GM19463 (cell line): Measurements from ENCODE around the gene TULP3.

Experiments used
- ATAC-seq: cut with Tn5 transposase; IDR thresholded peaks from one replicate; pipeline ENCODE4 v1.9.1; 2021; ENCODE audit warnings: mild to moderate bottlenecking, moderate library complexity; ENCODE audit not compliant: unreplicated experiment

TULP3 gene

GRCh38 chr12:2877047-2877952 is 13.4 kb upstream of the TULP3 start, which contains the start of the genes FOXM1 and RHNO1:
Gene FOXM1 (minus strand): TSS chr12:2877174. CDS start chr12:2874478, 2,696 bp downstream.
Gene RHNO1 (plus strand): TSS chr12:2877223. CDS start chr12:2885367, 8,144 bp downstream.
- peak; percentile 74 for ATAC-seq

DNA sequence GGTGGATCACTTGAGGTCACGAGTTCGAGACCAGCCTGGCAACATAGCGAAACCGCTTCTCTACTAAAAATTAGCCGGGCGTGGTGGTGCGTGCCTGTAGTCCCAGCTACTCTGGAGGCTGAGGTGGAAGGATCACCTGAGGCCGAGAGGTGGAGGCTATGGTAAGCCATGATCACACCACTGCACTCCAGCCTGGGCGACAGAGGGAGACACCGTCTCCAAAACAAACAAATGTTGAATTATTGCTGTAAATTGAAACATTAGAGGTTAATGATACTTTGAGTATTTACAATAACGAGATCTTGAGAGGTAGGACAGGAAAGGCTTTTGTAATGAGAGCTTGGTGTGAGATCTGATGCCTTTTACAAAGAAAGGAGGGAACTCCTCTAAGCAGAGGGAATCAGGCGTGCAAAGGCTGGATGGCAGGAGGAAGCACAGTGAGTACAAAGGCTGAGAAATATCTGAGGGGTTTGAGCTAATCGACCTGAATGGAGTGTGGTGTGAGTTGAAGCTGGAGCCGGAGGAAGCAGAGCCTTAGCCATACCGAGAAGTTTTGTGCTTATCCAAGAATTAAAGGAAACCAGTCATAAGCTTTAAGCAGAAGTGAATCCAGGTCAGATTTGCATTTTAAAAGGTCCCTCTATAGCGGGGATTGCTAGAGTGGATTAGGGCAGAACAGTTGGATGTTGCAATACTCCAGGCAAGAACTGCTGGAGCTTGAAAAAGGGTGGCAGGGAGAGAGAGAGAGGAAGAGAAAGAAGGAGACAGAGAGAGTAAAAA is 12.5 kb upstream of the TULP3 start:
- no peak for ATAC-seq

DNA sequence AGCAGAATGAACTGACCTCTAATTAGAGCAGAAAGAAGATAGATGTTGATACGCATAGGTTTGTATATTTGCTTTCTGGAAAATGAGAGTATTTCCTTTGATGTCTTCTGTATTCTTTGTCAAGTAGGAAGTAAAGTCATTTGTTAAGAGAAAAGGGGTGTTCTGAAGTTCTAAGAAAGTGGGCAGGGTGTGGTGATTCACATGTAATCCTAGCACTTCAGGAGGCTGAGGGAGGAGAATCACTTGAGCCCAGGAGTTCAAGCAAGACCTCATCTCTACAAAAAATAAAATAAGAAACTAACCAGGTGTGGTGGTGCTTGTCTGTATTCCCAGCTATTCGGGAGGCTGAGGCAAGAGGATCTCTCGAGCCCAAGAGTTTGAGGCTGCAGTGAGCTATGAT is 10.8 kb upstream of the TULP3 start:
- no peak for ATAC-seq

GRCh38 chr12:2884810-2885209 is 5.9 kb upstream of the TULP3 start:
- no peak for ATAC-seq

DNA sequence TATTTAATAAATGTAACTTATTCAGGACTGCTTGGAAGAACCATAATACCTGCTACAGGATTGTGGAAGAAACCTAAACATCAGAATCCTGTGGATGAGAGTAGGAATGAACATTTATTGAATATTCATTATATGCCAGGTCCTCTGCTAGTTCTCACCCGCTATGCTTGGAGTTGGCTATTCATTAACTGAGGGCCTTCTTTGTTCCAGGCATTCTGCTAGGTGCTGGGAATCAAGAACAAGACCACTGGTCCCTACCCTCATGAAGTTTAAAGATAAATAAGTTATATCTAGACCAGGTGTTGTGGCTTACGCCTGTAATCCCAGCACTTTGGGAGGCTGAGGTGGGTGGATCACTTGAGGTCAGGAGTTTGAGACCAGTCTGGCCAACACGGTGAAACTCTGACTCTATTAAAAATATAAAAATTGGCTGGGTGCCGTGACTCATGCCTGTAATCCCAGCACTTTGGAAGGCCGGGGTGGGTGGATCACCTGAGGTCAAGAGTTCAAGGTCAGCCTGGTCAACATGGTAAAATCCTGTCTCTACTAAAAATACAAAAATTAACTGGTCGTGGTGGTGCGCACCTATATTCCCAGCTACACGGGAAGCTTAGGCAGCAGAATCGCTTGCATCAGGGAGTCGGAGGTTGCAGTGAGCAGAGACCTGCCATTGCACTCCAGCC is 3.8 kb upstream of the TULP3 start:
- ATAC-seq, result no peak

DNA sequence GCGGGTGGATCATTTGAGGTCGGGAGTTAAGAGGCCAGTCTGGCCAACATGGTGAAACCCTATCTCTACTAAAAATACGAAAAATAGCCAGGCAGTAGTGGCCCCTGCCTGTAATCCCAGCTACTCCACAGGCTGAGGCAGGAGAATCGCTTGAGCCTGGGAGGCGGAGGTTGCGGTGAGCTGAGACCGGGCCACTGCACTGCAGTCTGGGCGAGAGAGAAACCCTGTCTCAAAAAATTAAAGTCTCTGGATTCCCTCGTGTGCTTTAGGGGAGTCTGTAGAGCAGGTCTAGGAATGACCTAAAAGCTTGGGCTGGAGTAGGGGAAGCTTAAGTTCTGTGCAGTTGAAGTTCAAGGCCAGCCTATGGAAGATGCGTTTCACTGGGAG is 697 bp upstream of the TULP3 start:
- ATAC-seq, result no peak

DNA sequence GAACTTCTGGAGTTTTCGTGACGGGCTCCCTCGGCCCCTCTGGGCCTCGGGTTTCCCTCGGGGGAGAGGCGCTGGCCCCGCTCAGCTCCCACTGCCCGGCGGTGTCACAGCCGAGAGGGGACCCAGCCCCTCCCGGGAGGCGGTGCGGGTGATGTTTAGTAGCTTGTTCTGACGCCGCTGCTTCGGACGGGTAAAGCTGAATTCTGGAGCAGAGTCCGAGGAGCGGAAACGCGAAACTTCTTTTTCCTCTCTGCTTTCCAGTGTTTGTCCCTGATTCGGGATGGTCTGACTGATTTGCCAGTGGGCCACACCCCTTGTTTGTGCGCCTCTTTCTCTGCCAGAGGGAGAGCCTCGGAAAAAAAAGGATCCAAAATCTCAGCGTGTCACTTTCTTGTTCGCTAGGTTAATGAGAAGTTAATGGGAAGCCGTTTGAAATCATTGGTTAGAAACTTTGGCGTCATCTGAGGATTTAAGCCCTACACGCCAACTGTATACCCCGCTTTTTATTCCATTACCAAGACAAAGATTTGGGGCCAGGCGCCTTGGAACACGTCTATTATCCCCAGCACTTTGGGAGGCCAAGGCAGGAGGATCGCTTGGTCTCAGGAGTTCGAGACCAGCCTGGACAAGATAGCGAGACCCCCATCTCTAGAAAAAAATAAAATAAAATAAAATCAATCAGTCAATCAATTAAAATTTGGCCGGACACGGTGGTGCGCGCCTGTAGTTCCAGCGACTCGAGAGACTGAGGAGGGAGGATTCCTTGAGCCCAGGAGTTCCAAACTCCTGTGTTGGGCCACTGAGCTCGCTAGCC is 756 bp downstream of the TULP3 start:
- peak; percentile 12 for ATAC-seq

GRCh38 chr12:2892246-2892645 is 1.6 kb downstream of the TULP3 start:
- ATAC-seq, result no peak

DNA sequence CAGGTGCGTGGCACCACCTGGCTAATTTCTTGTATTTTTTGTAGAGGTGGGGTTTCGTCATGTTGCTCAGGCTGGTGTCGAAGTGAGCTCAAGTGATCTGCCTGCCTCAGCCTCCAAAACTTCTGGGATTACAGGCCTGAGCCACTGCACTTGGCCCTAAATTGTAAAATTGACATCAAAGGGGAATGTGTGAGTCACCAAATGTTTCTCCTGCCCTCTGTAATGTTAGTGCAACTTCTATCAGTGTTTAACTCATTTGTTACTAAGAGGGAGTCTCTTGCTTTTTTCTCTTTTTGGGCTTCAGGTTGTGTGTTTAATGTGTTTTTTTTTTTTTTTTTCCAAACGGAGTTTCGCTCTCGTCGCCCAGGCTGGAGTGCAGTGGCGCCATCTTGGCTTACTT is 2.3 kb downstream of the TULP3 start:
- ATAC-seq, result no peak

- no peak for ATAC-seq
Measured at GRCh38 chr12:2895051-2895451, 4.4 kb downstream of the TULP3 start.

GRCh38 chr12:2895511-2895910 is 4.8 kb downstream of the TULP3 start:
- ATAC-seq, result no peak

DNA sequence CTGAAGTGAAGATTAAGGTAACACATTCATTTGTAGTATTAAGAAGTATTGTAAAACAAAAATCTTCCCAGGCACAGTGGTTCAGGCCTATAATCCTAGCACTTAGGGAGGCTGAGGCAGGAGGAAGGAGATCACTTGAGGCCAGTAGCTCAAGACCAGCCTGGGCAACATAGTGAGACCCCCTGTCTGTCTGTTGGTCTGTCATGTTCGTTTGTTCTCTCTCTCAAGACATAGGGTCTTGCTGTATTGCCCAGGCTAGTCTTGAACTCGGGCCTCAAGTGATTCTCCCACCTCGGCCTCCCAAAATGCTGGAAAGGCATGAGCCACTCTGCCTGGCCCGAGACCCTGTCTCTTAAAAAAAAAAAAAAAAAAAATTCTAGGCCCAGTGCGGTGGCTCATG is 6.7 kb downstream of the TULP3 start:
- ATAC-seq, result no peak

DNA sequence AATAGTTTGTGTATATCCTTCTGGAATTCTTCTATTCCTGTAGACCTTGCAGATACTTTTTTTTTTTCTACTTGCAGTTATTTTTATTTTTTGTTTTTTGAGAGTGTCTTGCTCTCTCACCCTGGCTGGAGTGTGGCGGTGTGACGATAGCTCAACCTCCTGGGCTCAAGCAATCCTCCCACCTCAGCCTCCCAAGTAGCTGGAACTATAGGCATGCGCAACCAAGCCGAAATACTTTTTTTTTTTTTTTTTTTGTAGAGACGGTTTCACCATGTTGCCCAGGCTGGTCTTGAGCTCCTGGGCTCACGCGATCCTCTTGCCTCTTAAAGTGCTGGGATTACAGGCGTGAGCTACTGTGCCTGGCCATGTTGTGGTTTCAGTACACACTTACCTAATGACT is 10.0 kb downstream of the TULP3 start:
- no peak for ATAC-seq

DNA sequence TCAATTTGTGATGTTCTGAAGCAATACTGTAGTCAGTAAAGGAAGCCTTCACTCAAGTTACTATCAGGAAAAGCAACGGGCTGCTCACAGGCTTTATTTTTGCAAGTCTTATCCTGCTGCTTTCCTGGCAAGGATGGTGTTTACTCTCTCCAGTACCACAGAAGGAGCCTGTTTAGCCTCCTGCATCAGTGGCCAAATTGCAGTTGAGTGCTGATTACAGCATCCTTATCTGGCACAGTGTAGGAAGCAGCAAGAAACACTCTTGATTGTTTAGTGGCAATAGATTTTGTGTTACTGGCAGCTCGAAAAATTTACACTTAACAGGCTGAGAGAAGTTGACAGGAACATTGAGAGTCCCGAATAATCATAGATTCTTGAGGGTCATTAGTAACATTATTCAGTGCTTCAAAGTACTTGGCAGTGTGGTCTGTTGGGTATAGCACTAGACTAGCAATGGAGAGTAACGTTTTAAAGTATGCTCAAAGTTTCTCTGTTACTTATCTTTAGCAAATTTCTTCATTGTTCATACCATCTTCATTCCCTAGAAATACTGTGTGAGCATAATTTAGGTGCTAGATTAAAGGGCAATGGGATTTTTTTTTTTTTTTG is 11.7 kb downstream of the TULP3 start:
- ATAC-seq, result no peak

DNA sequence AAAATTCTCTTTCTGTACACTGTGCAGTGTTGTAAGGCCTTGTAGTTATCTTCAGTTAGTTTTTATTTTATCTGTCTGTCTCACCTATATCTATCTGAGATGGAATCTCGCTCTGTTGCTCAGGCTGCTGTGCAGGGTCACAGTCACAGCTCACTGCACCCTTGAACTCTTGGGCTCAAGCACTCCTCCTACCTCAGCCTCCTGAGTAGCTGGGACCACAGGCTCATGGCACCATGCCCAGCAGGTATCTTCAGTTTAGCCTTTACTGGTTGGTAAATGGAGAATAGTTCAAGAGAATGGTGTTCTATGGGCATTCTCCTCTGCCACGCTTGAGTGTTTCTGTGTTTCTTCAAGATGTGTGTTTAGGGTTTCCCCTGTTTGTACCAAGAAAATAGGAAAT is 13.6 kb downstream of the TULP3 start:
- no peak for ATAC-seq

GRCh38 chr12:2912216-2912575 is 21.5 kb downstream of the TULP3 start:
- ATAC-seq, result no peak

GRCh38 chr12:2919249-2919648 is 28.6 kb downstream of the TULP3 start:
- ATAC-seq, result no peak

- ATAC-seq, result no peak
Measured at GRCh38 chr12:2922329-2922728, 31.6 kb downstream of the TULP3 start.

GRCh38 chr12:2923057-2923456 is 32.4 kb downstream of the TULP3 start:
- ATAC-seq, result no peak

DNA sequence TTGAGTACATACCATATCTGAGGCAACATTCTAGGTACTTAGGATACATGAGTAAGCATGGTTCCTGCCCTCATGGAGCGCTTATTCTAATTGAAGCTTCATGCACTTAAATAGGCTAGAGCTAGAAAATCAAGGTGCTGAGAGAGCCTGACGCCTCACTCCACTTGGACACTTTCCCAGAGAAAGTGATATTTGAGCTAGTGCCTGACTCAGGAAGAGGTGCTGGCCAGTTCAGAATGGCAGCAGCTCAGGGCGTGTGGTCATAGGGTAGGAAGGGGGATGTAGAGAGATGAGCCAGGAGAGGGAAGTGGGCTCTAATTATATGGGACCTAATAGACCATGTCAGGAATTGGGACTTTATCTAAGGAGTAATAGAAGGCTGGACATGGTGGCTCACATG is 33.3 kb downstream of the TULP3 start:
- no peak for ATAC-seq
